Large intestine (tissue), 3 donors: ENCODE measurements around the gene TMEM176A. TPM values are rescaled to one million over a fixed set of nuclear protein-coding genes. Genes with fewer than 3 reads are reported as not detected.
A peak's percentile ranks its signal among the peaks of the same experiment; 100 is the strongest.
"Not testable (repeated sequence)": the region's sequence is repeated elsewhere in the genome, so short reads cannot be mapped to it uniquely, and the experiment has no call there.

Experiments
- DNase-seq, 2 donors: peaks; one replicate each; pipeline versions ENCODE4 v3.0.0 to v3.0.0-alpha.2; 2013
- H3K27ac ChIP-seq: one replicate; pipeline ENCODE4 v1.5.1; 2013; ENCODE audit warnings: low read length
- H3K27me3 ChIP-seq: 2 replicates; pipeline ENCODE4 v1.6.1; 2013; ENCODE audit warnings: low read length; ENCODE audit not compliant: control insufficient read depth, insufficient read depth
- H3K36me3 ChIP-seq: 2 replicates; pipeline ENCODE4 v1.6.1; 2013; ENCODE audit warnings: low read length; ENCODE audit not compliant: control insufficient read depth, insufficient read depth
- H3K4me1 ChIP-seq: one replicate; pipeline ENCODE4 v1.6.1; 2013; ENCODE audit warnings: low read length; ENCODE audit not compliant: control insufficient read depth, insufficient read depth
- H3K4me3 ChIP-seq: one replicate; pipeline ENCODE4 v1.5.1; 2013; ENCODE audit warnings: low read length
- H3K9me3 ChIP-seq: one replicate; pipeline ENCODE4 v1.6.1; 2013; ENCODE audit warnings: mild to moderate bottlenecking, low read depth, low read length, moderate library complexity; ENCODE audit not compliant: control insufficient read depth
- WGBS: methylation state at CpG from one replicate; pipeline ENCODE4 v1.1.5; 2013; ENCODE audit warnings: low lambda C conversion rate; ENCODE audit not compliant: insufficient coverage; 5-methylcytosine and 5-hydroxymethylcytosine counted together
- polyA plus RNA-seq: library from polyadenylated mRNA; unstranded; fragments of 120-200 nt; gene quantifications from one replicate; pipeline ENCODE4 v1.2.1, GENCODE V29; 2013

TMEM176A gene
- polyA plus RNA-seq, 1 donor, result 300 TPM

DNA sequence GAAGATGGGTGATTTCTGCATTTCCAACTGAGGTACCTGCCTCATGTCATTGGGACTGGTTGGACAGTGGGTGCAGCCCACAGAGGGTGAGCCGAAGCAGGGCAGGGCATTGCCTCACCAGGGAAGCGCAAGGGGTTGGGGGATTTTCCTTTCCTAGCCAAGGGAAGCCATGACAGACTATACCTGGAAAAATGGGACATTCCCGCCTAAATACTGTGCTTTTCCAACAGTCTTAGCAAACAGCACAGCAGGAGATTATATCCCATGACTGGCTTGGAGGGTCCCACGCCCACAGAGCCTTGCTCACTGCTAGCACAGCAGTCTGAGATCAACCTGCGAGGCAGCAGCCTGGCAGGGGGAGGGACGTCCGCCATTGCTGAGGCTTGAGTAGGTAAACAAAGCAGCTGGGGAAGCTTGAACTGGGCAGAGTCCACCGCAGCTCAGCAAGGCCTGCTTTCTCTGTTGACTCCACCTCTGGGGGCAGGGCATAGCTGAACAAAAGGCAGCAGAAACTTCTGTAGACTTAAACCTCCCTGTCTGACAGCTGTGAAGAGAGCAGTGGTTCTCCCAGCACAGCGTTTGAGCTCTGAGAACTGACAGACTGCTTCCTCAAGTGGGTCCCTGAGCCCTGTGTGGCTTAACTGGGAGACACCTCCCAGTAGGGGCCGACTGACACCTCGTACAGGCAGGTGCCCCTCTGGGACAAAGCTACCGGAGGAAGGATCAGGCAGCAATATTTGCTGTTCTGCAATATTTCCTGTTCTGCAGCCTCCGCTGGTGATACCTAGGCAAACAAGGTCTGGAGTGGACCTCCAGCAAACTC is 7.3 kb downstream of the TMEM176A start:
- peak; percentile 67 to 84 for DNase-seq
- Histone ChIP-seq H3K27ac (peak overlapping the region; percentile 78), H3K4me1 (peaks cover 12% of the 10 kb centered on the region), H3K36me3 (peaks cover 33% of the 10 kb centered on the region)
- not testable (repeated sequence) for H3K27me3 ChIP-seq, H3K4me3 ChIP-seq, H3K9me3 ChIP-seq
- WGBS, result no CpG with 5 or more reads among the region's 13 CpGs

DNA sequence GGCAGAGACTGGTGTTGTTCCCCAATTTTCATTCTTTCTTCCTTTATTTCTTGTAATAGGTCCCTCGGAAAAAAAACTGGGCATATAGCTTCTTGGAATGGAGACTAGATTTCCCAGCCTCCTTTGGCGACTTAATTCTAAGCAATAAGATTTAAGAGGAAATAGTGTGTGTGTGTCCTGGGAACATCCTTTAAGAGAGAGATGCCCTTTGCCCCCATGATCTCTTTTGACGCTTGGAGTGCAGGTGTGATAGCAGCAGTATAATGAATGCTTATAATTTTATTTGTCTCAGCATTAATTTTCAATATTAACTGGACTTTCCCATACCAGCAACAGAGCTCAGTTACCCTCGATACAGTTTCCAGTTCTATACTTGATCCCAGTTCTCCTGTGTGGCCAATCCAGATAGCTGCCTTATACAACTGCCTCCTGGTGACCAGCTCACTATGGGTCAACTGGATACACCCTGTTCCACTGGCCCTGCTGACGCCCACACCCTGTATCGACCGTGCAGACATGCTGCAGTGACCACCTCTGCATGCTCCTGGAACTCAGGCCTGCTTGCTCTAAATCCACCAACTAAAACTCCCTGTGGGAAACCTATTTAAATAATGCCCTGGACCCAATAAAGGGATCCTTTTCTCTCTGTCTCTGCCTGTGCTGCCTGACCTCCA is 13.9 kb downstream of the TMEM176A start:
- WGBS, result 100% methylated on average over 1 of the region's 7 CpGs
- Histone ChIP-seq H3K27me3 (no peaks in the 10 kb centered on the region), H3K36me3 (no peaks in the 10 kb centered on the region), H3K4me3 (no peak overlapping the region), H3K9me3 (no peaks in the 10 kb centered on the region), H3K4me1 (no peaks in the 10 kb centered on the region), H3K27ac (no peak overlapping the region)
- DNase-seq, result no peak

DNA sequence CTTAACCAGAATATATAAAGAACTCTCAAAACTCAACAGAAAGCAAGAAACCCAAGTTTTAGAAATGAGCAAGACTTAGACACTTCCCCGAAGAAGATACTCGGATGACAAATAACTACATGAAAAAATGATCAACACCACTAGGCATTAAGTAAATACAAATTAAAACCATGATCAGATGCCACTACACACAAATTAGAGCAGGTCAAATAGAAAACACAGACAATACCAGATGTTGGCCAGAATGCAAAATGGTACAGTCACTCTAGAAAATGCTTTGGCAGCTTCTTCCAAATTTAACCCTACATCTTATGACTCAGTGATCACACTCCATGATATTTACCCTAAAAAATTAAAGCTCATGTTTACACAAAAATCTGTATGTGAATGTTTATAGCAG is 18.4 kb downstream of the TMEM176A start:
- no CpG with 5 or more reads among the region's 2 CpGs for WGBS
- no peaks in the 10 kb centered on the region for H3K36me3 ChIP-seq
- no peak for DNase-seq
- peaks cover 6% of the 10 kb centered on the region for H3K4me1 ChIP-seq
- H3K27me3 ChIP-seq, result no peaks in the 10 kb centered on the region
- no peak overlapping the region for H3K4me3 ChIP-seq
- no peak overlapping the region for H3K27ac ChIP-seq
- H3K9me3 ChIP-seq, result no peaks in the 10 kb centered on the region

DNA sequence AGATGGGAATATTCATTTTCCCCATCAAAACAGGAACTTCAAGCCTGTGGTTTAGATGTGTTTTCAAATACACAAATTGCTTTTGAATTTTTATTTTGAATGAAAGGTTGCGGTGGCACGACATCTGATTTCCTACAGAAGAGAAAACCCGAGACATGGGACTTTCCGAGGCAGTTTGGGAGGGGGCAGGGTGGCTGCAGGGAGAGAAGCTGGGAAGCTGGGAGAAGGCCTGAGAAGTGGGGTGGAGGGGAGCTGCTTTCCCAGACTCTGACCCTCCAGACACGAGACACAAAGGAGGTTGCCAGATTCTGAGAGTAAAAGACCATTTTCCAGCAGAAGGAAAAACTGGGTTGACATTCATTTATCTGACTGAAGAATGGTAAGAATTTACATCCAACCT is 19.6 kb downstream of the TMEM176A start:
- WGBS, result no CpG with 5 or more reads among the region's 5 CpGs
- H3K36me3 ChIP-seq, result no peaks in the 10 kb centered on the region
- H3K9me3 ChIP-seq, result no peaks in the 10 kb centered on the region
- no peak for DNase-seq
- H3K4me1 ChIP-seq, result peaks cover 6% of the 10 kb centered on the region
- no peak overlapping the region for H3K4me3 ChIP-seq
- H3K27me3 ChIP-seq, result no peaks in the 10 kb centered on the region
- no peak overlapping the region for H3K27ac ChIP-seq

DNA sequence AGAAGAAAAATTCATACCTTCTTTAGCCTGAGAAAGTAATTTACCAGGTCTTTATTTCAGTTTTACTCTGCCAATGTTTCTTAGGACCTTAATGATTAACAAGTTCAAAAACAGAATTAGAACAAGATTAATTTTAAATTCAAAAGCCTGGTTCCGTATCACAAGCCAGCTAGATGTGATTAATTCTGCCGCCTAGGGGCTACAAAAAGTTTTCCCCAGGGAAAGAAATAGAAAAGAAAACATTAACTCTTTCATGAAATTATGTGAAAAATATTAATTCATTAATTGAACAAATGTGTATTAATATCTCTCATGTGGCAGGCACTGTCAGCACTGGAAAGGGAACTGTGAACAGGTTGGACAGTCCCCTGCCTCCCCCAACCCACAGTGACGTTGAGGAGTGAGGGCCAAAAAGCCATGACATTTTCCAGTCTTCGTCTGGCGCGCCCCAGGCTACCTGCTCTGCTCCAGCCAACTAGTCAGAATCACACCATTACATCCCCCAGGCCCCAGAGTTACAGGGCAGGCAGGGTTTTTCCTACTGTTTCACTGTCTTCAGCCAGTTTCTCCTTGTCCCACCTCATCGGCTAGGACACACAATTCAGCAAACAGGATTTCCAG is 20.1 kb downstream of the TMEM176A start:
- no peak for DNase-seq
- Histone ChIP-seq H3K9me3 (no peaks in the 10 kb centered on the region), H3K27me3 (no peaks in the 10 kb centered on the region), H3K4me3 (no peak overlapping the region), H3K36me3 (no peaks in the 10 kb centered on the region), H3K27ac (no peak overlapping the region), H3K4me1 (peaks cover 8% of the 10 kb centered on the region)
- 65% methylated on average over 2 of the region's 7 CpGs for WGBS

DNA sequence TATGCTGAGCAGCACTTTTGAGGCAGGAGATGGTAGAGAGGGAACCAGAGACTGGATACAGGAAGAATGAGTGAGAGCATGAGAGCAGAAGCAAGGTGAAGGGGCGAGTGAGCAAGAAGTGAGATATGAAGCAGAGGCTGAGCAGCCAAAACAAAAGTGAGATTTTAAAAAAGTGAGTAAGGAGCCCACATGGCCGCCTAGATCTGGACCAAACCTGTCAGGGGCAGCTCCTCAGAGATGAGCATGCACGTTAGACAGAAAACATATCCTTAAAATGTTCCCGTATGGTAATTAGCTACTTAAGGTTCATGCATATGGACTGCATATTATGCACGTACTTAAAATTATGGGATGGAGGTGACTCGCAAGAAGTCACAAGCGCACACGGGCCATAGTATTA is 22.5 kb downstream of the TMEM176A start:
- Histone ChIP-seq H3K27me3 (no peaks in the 10 kb centered on the region), H3K9me3 (no peaks in the 10 kb centered on the region), H3K4me1 (peaks cover 19% of the 10 kb centered on the region), H3K27ac (no peak overlapping the region), H3K36me3 (no peaks in the 10 kb centered on the region), H3K4me3 (no peak overlapping the region)
- DNase-seq, result no peak
- no CpG with 5 or more reads among the region's 8 CpGs for WGBS

DNA sequence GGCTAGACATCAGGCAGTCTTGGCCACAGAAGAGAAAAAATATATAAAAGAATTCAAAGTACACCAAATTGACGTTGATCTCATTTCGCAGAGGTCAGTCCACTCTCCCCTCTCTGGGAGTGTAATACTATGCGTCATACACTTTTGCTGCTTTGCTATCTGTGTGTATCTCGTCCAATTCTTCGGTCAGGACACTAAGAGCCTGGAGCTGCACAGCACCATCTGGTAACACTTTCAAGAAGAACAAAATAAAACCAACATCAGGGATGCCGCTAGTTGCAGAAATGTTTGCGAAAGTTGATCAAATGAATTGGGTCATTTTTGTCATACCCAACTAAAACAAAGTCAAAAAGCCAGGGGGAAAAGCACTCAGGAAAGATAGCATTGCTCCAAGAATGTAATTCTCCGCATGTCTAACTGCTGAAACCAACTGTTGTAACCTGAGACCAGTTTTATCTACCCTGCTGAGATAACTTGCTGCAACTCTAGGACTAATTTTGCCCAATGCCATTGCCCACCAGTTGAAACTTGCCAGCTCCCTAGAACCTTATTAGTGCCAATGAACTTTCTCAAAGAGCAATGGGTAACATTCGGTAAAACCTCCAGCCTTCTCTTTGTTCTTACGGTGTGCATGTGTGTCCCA is 23.0 kb downstream of the TMEM176A start:
- no CpG with 5 or more reads among the region's 10 CpGs for WGBS
- no peak overlapping the region for H3K27ac ChIP-seq
- no peaks in the 10 kb centered on the region for H3K36me3 ChIP-seq
- H3K9me3 ChIP-seq, result no peaks in the 10 kb centered on the region
- no peak for DNase-seq
- no peak overlapping the region for H3K4me3 ChIP-seq
- no peaks in the 10 kb centered on the region for H3K27me3 ChIP-seq
- peaks cover 19% of the 10 kb centered on the region for H3K4me1 ChIP-seq

DNA sequence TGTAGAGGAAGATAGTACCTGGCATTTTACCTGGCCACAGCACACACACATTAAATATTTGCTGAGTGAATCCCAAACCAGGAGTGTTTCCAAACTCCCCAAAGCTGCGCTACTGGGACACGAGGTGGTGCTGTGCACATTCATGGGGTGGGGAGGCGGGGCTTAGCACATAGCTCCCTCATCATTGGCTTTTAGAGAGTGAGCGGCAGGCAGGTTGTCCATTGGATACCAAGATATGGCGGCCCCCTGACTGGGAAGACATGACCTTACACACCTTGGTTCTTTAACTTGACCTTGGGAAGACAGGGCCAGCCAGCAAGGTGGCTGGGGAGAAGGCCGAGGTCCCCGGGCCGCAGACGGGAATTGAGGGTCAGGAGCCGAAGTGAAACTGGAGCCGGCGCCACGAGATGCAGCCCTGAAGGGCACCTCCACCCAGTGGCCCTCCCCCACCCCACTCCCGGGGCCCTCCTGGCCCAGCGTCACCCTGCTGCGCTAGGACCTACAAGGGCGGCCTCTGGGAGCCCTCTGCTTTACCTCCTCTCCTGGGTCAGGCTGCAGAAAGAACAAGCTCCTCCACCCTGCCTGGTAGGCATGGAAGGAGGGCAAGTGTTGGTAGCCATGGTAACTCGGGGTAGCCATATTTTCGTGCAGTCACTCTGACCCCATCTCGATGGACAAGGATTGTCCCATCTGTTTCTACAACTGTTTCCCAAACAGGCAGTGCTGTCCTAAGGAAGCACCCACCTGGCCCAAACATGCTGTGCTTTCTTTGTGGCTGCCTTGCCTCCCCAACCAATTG is 24.0 kb downstream of the TMEM176A start:
- H3K4me3 ChIP-seq, result no peak overlapping the region
- no peak for DNase-seq
- no peaks in the 10 kb centered on the region for H3K9me3 ChIP-seq
- no peaks in the 10 kb centered on the region for H3K36me3 ChIP-seq
- no peaks in the 10 kb centered on the region for H3K27me3 ChIP-seq
- no CpG with 5 or more reads among the region's 20 CpGs for WGBS
- H3K4me1 ChIP-seq, result peaks cover 19% of the 10 kb centered on the region
- H3K27ac ChIP-seq, result no peak overlapping the region

DNA sequence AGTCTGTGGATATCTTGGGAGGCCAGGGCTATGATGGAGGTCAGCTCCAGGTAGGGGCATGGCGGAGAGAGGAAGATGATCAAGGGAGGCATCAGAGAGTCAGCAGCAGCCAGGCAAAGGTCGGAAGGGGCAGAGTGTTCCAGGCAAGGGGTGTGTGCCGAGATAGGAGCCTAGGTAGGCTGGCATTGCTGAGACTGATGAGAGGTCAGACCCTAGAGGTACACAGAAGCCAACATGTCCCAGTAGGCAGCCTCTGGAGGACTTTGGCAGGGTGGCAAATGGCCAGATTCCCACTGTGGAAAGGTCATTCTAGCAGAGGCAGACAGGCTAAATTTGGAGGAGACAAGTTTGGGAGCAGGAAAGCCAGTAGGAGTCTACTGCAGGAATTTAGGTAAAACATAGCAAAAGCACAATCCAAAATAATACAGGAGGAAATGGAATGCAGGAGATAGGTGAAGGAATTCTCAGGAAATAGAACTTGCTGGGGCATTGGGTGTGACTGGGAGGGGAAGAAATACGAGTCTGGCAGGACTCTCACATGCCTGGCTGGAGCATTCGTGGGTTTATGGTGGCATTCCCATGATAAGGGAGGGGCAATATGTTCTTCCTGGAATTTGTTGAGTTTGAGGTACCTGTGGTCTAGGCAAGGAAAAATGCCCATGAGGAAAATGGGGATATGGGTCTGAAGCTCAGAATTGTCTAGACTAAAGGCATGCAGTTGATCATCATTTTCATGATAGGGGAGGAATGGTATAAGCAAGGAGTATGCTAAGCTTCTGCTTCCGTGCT is 25.7 kb downstream of the TMEM176A start:
- Histone ChIP-seq H3K4me1 (peaks cover 20% of the 10 kb centered on the region), H3K27me3 (no peaks in the 10 kb centered on the region), H3K27ac (peak overlapping the region; percentile 68), H3K4me3 (no peak overlapping the region), H3K9me3 (no peaks in the 10 kb centered on the region), H3K36me3 (no peaks in the 10 kb centered on the region)
- DNase-seq, result peak; percentile 61 to 76
- WGBS, result no CpG with 5 or more reads among the region's 6 CpGs
